SU-DHL-6 (cell line): ENCODE measurements around the gene CMPK1.

Experiments used
- H2AFZ ChIP-seq: fragments of 200-600 bp; sonication (generic); 2 replicates; pipeline ENCODE4 v1.6.1; 2014; ENCODE audit warnings: low read depth, mild to moderate bottlenecking, moderate library complexity, mixed read lengths, antibody characterized with exemption, low read length; ENCODE audit not compliant: severe bottlenecking
- H3F3A ChIP-seq: fragments of 200-600 bp; shearing (Covaris generic); 2 replicates; pipeline ENCODE4 v1.6.0; 2016; ENCODE audit warnings: antibody characterized with exemption, mild to moderate bottlenecking; ENCODE audit not compliant: insufficient read depth
- H3K27ac ChIP-seq: fragments of 200-600 bp; sonication (generic); 2 replicates; pipeline ENCODE4 v1.5.1; 2016; ENCODE audit warnings: low read depth, mild to moderate bottlenecking, low read length, moderate library complexity, mixed read lengths
- H3K27me3 ChIP-seq: fragments of 200-600 bp; sonication (generic), shearing (Covaris generic); 2 replicates; pipeline ENCODE4 v1.6.0; 2014; ENCODE audit warnings: mild to moderate bottlenecking, low read length
- H3K36me3 ChIP-seq: fragments of 200-600 bp; sonication (generic); 2 replicates; pipeline ENCODE4 v1.6.1; 2014; ENCODE audit warnings: mild to moderate bottlenecking, low read length, mixed read lengths
- H3K4me2 ChIP-seq: fragments of 300-600, 200-600 bp; shearing (Covaris generic), sonication (generic); 2 replicates; pipeline ENCODE4 v1.6.0; 2014; ENCODE audit warnings: low read length, low read depth, mild to moderate bottlenecking; ENCODE audit not compliant: poor library complexity, severe bottlenecking
- H3K4me3 ChIP-seq: fragments of 200-600 bp; sonication (generic); 2 replicates; pipeline ENCODE4 v1.5.1; 2014; ENCODE audit warnings: antibody characterized with exemption, low read length, mild to moderate bottlenecking, mixed read lengths; ENCODE audit not compliant: insufficient read depth, poor library complexity, severe bottlenecking
- H3K79me2 ChIP-seq: fragments of 200-600 bp; sonication (generic); 2 replicates; pipeline ENCODE4 v1.6.1; 2014; ENCODE audit warnings: mild to moderate bottlenecking, low read length, moderate library complexity; ENCODE audit not compliant: insufficient read depth
- H3K9ac ChIP-seq: fragments of 200-600 bp; sonication (generic); 2 replicates; pipeline ENCODE4 v1.7.0; 2014; ENCODE audit warnings: mild to moderate bottlenecking, low read length
- H3K9me2 ChIP-seq: fragments of 200-600 bp; sonication (generic); replicated peaks from 2 replicates; pipeline ENCODE4 v1.6.1; 2014; ENCODE audit warnings: low read length; ENCODE audit not compliant: insufficient read depth
- H3K9me3 ChIP-seq: fragments of 200-600 bp; sonication (generic); 2 replicates; pipeline ENCODE4 v1.6.1; 2014; ENCODE audit warnings: low read length, mixed read lengths; ENCODE audit not compliant: insufficient read depth
- H4K20me1 ChIP-seq: fragments of 200-600 bp; sonication (generic); 2 replicates; pipeline ENCODE4 v1.6.1; 2014; ENCODE audit warnings: low read depth, mild to moderate bottlenecking, antibody characterized with exemption, low read length, moderate library complexity, mixed read lengths
- CTCF ChIP-seq: fragments of 200-600 bp; sonication (generic); IDR thresholded peaks from one replicate; pipeline ENCODE4 v1.5.1; 2017; ENCODE audit warnings: antibody characterized with exemption, mild to moderate bottlenecking, low read length, moderate library complexity; ENCODE audit not compliant: insufficient read depth, poor library complexity, severe bottlenecking
- EZH2phosphoT487 ChIP-seq: fragments of 200-600 bp; sonication (generic), shearing (Covaris generic); conservative IDR thresholded peaks from 2 replicates; pipeline ENCODE4 v1.6.1; 2018; ENCODE audit warnings: mild to moderate bottlenecking, antibody characterized with exemption, low read length, moderate library complexity, mixed read lengths

The CMPK1 gene

DNA sequence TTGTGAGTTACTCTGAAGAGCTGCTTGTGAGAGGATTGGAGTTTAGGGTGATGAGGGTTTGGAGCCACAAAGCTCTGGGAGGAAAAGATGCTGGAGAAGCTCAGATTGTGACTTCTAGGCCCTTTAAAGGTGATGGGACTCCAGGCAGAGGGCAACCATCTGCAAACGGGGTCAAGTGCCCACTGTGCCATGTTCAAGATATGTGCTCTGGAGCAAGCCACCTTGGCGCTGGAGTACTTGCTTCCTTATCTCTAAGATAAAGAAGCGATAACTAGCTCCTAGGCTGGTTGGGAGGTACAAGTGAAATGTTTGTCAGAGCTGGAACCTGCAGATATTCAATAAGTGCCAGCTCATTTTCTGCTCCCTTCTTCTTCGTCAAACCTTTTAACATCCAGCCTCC lies 68.2 kb downstream of the CMPK1 start:
- Histone ChIP-seq H3F3A (no peaks in the 10 kb centered on the region), H3K36me3 (no peaks in the 10 kb centered on the region), H4K20me1 (no peaks in the 10 kb centered on the region), H3K27ac (no peak overlapping the region), H3K4me2 (no peak overlapping the region), H3K9ac (no peak overlapping the region), H3K9me3 (no peaks in the 10 kb centered on the region), H3K4me3 (no peak overlapping the region), H3K79me2 (no peaks in the 10 kb centered on the region), H3K27me3 (no peaks in the 10 kb centered on the region), H3K9me2 (no peaks in the 10 kb centered on the region), H2AFZ (no peak overlapping the region)
- no peak for TF ChIP-seq CTCF
- TF ChIP-seq EZH2phosphoT487, result no peak

DNA sequence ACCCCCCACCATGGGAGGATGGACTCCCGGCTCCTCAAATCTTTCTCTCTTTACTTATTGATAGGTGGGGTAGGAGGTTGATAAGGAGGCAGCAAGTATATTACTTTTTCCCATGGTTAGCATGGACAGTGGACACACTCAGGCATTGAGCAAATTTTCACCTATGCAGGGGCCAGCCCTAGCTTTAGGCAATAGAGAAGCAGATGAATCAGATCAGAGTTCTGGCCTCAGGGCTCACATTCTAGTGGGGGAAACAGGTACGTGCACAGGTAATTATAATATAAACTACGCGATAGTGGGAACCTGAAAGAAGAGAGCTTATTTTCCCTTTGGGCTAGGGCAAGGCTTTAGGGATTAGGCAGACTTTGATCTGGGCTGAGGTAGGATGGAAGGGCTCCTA lies 69.0 kb downstream of the CMPK1 start:
- Histone ChIP-seq H3K4me2 (no peak overlapping the region), H3K4me3 (no peak overlapping the region), H3K27me3 (no peaks in the 10 kb centered on the region), H4K20me1 (no peaks in the 10 kb centered on the region), H2AFZ (no peak overlapping the region), H3K79me2 (no peaks in the 10 kb centered on the region), H3K36me3 (no peaks in the 10 kb centered on the region), H3K9me3 (no peaks in the 10 kb centered on the region), H3K9me2 (no peaks in the 10 kb centered on the region), H3K9ac (no peak overlapping the region), H3F3A (no peaks in the 10 kb centered on the region), H3K27ac (no peak overlapping the region)
- TF ChIP-seq CTCF, result no peak
- TF ChIP-seq EZH2phosphoT487, result no peak

- Histone ChIP-seq H3K4me2 (no peak overlapping the region), H3K27ac (no peak overlapping the region), H3F3A (no peaks in the 10 kb centered on the region), H3K4me3 (no peak overlapping the region), H3K9ac (no peak overlapping the region), H4K20me1 (no peaks in the 10 kb centered on the region), H2AFZ (no peak overlapping the region), H3K79me2 (no peaks in the 10 kb centered on the region), H3K9me2 (no peaks in the 10 kb centered on the region), H3K9me3 (no peaks in the 10 kb centered on the region), H3K36me3 (no peaks in the 10 kb centered on the region), H3K27me3 (no peaks in the 10 kb centered on the region)
- TF ChIP-seq EZH2phosphoT487 (no peak), CTCF (no peak)
These were observed 69.8 kb downstream of the CMPK1 start for GRCh38 chr1:47403321-47403910.
